NCI-H1417 (cell line): Measurements from ENCODE around the gene SUFU.
"Not testable (repeated sequence)": the region's sequence is repeated elsewhere in the genome, so short reads cannot be mapped to it uniquely, and the experiment has no call there.

Source experiments
- DNase-seq, 3 experiments: peaks; one replicate each; lab custom pipeline; 2025; lab: John Stamatoyannopoulos, UW

Gene SUFU

GRCh38 chr10:102514487-102515311 is 10.9 kb downstream of the SUFU start:
- no peak for DNase-seq

GRCh38 chr10:102515724-102516123 is 12.0 kb downstream of the SUFU start:
- no peak for DNase-seq

- no peak for DNase-seq
Observed at GRCh38 chr10:102517553-102517952, 13.8 kb downstream of the SUFU start.

- DNase-seq, result no peak
Observed at GRCh38 chr10:102519246-102519825, 15.6 kb downstream of the SUFU start.

GRCh38 chr10:102522874-102523249 is 19.1 kb downstream of the SUFU start:
- no peak for DNase-seq

GRCh38 chr10:102523250-102524029 is 19.7 kb downstream of the SUFU start:
- no peak for DNase-seq

GRCh38 chr10:102524746-102525145 is 21.0 kb downstream of the SUFU start:
- DNase-seq, result no peak

- DNase-seq, result no peak
Observed at GRCh38 chr10:102527546-102527945, 23.8 kb downstream of the SUFU start.

- DNase-seq, result no peak
Observed at GRCh38 chr10:102534333-102534732, 30.6 kb downstream of the SUFU start.

GRCh38 chr10:102534966-102535365 is 31.2 kb downstream of the SUFU start:
- DNase-seq, result not testable (repeated sequence)

GRCh38 chr10:102535481-102536147 is 31.8 kb downstream of the SUFU start:
- DNase-seq, result no peak

GRCh38 chr10:102537367-102537766 is 33.6 kb downstream of the SUFU start:
- no peak for DNase-seq

GRCh38 chr10:102537948-102538347 is 34.2 kb downstream of the SUFU start:
- DNase-seq, result no peak

GRCh38 chr10:102538811-102539210 is 35.0 kb downstream of the SUFU start:
- no peak for DNase-seq

GRCh38 chr10:102540023-102540422 is 36.3 kb downstream of the SUFU start:
- no peak for DNase-seq

- DNase-seq, result no peak
Observed at GRCh38 chr10:102542800-102543418, 39.1 kb downstream of the SUFU start.

GRCh38 chr10:102545265-102545871 is 41.6 kb downstream of the SUFU start:
- DNase-seq, result no peak

- no peak for DNase-seq
Observed at GRCh38 chr10:102545997-102546396, 42.2 kb downstream of the SUFU start.

- DNase-seq, result no peak
Observed at GRCh38 chr10:102546606-102547320, 43.0 kb downstream of the SUFU start.

- DNase-seq, result no peak
Observed at GRCh38 chr10:102549549-102549948, 45.8 kb downstream of the SUFU start.
